ENCODE results near the gene NPIPA8.
"Not testable (repeated sequence)": the region's sequence is repeated elsewhere in the genome, so short reads cannot be mapped to it uniquely, and the experiment has no call there.

Gene NPIPA8

GRCh38 chr16:18336636-18337035 is at the start of gene NPIPA8:
Gene NPIPA8, minus strand, starts transcription at chr16:18336736. Its CDS starts 4,074 bp downstream, at chr16:18332662.
- not testable (repeated sequence) for H3K27ac ChIP-seq, H3K4me3 ChIP-seq

GRCh38 chr16:18385285-18385684 is 48.7 kb upstream of the NPIPA8 start:
- not testable (repeated sequence) for H3K4me3 ChIP-seq, H3K27ac ChIP-seq

- not testable (repeated sequence) for H3K27ac ChIP-seq, H3K4me3 ChIP-seq
Observed at GRCh38 chr16:18384869-18385268, 48.3 kb upstream of the NPIPA8 start.

- H3K4me3 ChIP-seq, H3K27ac ChIP-seq: not testable (repeated sequence)
Observed at GRCh38 chr16:18384098-18384636, 47.6 kb upstream of the NPIPA8 start.

- H3K27ac ChIP-seq, H3K4me3 ChIP-seq: not testable (repeated sequence)
Observed at GRCh38 chr16:18382696-18383095, 46.2 kb upstream of the NPIPA8 start.

GRCh38 chr16:18347742-18348141 is 11.2 kb upstream of the NPIPA8 start:
- not testable (repeated sequence) for H3K4me3 ChIP-seq, H3K27ac ChIP-seq

- not testable (repeated sequence) for H3K4me3 ChIP-seq, H3K27ac ChIP-seq
Observed at GRCh38 chr16:18346993-18347392, 10.5 kb upstream of the NPIPA8 start.

GRCh38 chr16:18344634-18345033 is 8.1 kb upstream of the NPIPA8 start:
- H3K4me3 ChIP-seq, H3K27ac ChIP-seq: not testable (repeated sequence)

- H3K27ac ChIP-seq, H3K4me3 ChIP-seq: not testable (repeated sequence)
Observed at GRCh38 chr16:18341986-18342385, 5.5 kb upstream of the NPIPA8 start.

- H3K4me3 ChIP-seq, H3K27ac ChIP-seq: not testable (repeated sequence)
Observed at GRCh38 chr16:18341417-18341960, 5.0 kb upstream of the NPIPA8 start.

GRCh38 chr16:18339210-18339609 is 2.7 kb upstream of the NPIPA8 start:
- not testable (repeated sequence) for H3K27ac ChIP-seq, H3K4me3 ChIP-seq

GRCh38 chr16:18311811-18312210 is 24.7 kb downstream of the NPIPA8 start:
- not testable (repeated sequence) for H3K27ac ChIP-seq, H3K4me3 ChIP-seq

GRCh38 chr16:18309159-18309558 is 27.4 kb downstream of the NPIPA8 start:
- not testable (repeated sequence) for H3K27ac ChIP-seq, H3K4me3 ChIP-seq

- not testable (repeated sequence) for H3K4me3 ChIP-seq, H3K27ac ChIP-seq
Observed at GRCh38 chr16:18307241-18307640, 29.3 kb downstream of the NPIPA8 start.

- not testable (repeated sequence) for H3K4me3 ChIP-seq, H3K27ac ChIP-seq
Observed at GRCh38 chr16:18306066-18306465, 30.5 kb downstream of the NPIPA8 start.

- H3K4me3 ChIP-seq, H3K27ac ChIP-seq: not testable (repeated sequence)
Observed at GRCh38 chr16:18303059-18303706, 33.4 kb downstream of the NPIPA8 start.

GRCh38 chr16:18297714-18298113 is 38.8 kb downstream of the NPIPA8 start:
- H3K4me3 ChIP-seq, result not testable (repeated sequence)

GRCh38 chr16:18296931-18297330 is 39.6 kb downstream of the NPIPA8 start:
- H3K4me3 ChIP-seq, H3K27ac ChIP-seq: not testable (repeated sequence)

More at GRCh38 chr16:18297714-18298113, 38.8 kb downstream of the NPIPA8 start:
- not testable (repeated sequence) for H3K27ac ChIP-seq

- not testable (repeated sequence) for H3K4me3 ChIP-seq, H3K27ac ChIP-seq
Observed at GRCh38 chr16:18294371-18294770, 42.2 kb downstream of the NPIPA8 start.

GRCh38 chr16:18293337-18293956 is 43.1 kb downstream of the NPIPA8 start:
- not testable (repeated sequence) for H3K27ac ChIP-seq, H3K4me3 ChIP-seq

- not testable (repeated sequence) for H3K27ac ChIP-seq, H3K4me3 ChIP-seq
Observed at GRCh38 chr16:18290959-18291358, 45.6 kb downstream of the NPIPA8 start.

Data from skin epidermis (tissue), 12 donors.